ENCODE results near the gene SIL1.

- TF ChIP-seq POLR2A (IDR thresholded peaks at IDR 0.05), result no peak
- no peak for TF ChIP-seq CTCF (IDR thresholded peaks at IDR 0.05)
- TF ChIP-seq POLR2AphosphoS5 (IDR thresholded peaks at IDR 0.05), result no peak
Measured at GRCh38 chr5:139199321-139199720, 1.2 kb upstream of the SIL1 start.

Measured in gastroesophageal sphincter (tissue), 3 donors.